ENCODE results near the gene FAM107A.

The FAM107A gene

GRCh38 chr3:58622436-58622835 lies 45.2 kb upstream of the FAM107A start:
- Histone ChIP-seq H3K4me3 (replicated peaks; ENCODE audit: insufficient read depth, low read length) (no peak overlapping the region), H3K27me3 (ENCODE audit: insufficient read depth, poor library complexity, severe bottlenecking) (no peaks in the 10 kb centered on the region), H3K27ac (replicated peaks) (no peak overlapping the region)
- DNase-seq (ENCODE audit: low read depth in 1 of 2, low spot score in 1 of 2), result no peak
- TF ChIP-seq GABPA (IDR thresholded peaks at IDR 0.05; ENCODE audit: low read depth), result no peak
- no peak for TF ChIP-seq POLR2AphosphoS5 (IDR thresholded peaks at IDR 0.05; ENCODE audit: low read depth)
- TF ChIP-seq CTCF (IDR thresholded peaks at IDR 0.05; ENCODE audit: insufficient read depth, low read length), result no peak
- no peak for TF ChIP-seq REST (IDR thresholded peaks at IDR 0.05; ENCODE audit: insufficient replicate concordance, low read depth)
- TF ChIP-seq SPI1 (IDR thresholded peaks at IDR 0.05; ENCODE audit: borderline replicate concordance, low read depth), result no peak

GRCh38 chr3:58621086-58621830 lies 44.1 kb upstream of the FAM107A start:
- Histone ChIP-seq H3K4me3 (replicated peaks; ENCODE audit: insufficient read depth, low read length) (no peak overlapping the region), H3K27ac (replicated peaks) (no peak overlapping the region), H3K27me3 (ENCODE audit: insufficient read depth, poor library complexity, severe bottlenecking) (no peaks in the 10 kb centered on the region)
- DNase-seq (ENCODE audit: low read depth in 1 of 2, low spot score in 1 of 2), result no peak
- TF ChIP-seq REST (IDR thresholded peaks at IDR 0.05; ENCODE audit: insufficient replicate concordance, low read depth), result no peak
- TF ChIP-seq GABPA (IDR thresholded peaks at IDR 0.05; ENCODE audit: low read depth), result no peak
- TF ChIP-seq CTCF (IDR thresholded peaks at IDR 0.05; ENCODE audit: insufficient read depth, low read length), result no peak
- TF ChIP-seq SPI1 (IDR thresholded peaks at IDR 0.05; ENCODE audit: borderline replicate concordance, low read depth), result no peak

GRCh38 chr3:58620421-58620820 lies 43.2 kb upstream of the FAM107A start:
- Histone ChIP-seq H3K27ac (replicated peaks) (no peak overlapping the region), H3K27me3 (ENCODE audit: insufficient read depth, poor library complexity, severe bottlenecking) (no peaks in the 10 kb centered on the region), H3K4me3 (replicated peaks; ENCODE audit: insufficient read depth, low read length) (no peak overlapping the region)
- no peak for DNase-seq (ENCODE audit: low read depth in 1 of 2, low spot score in 1 of 2)
- TF ChIP-seq SPI1 (IDR thresholded peaks at IDR 0.05; ENCODE audit: borderline replicate concordance, low read depth) (no peak), CTCF (IDR thresholded peaks at IDR 0.05; ENCODE audit: insufficient read depth, low read length) (no peak), GABPA (IDR thresholded peaks at IDR 0.05; ENCODE audit: low read depth) (no peak), REST (IDR thresholded peaks at IDR 0.05; ENCODE audit: insufficient replicate concordance, low read depth) (no peak), POLR2AphosphoS5 (IDR thresholded peaks at IDR 0.05; ENCODE audit: low read depth) (no peak)
